Calu3 (cell line): ENCODE data around the gene USP8. TPM values are rescaled to one million over a fixed set of nuclear protein-coding genes. Genes with fewer than 3 reads are reported as not detected.

Source experiments
- BruUV-seq: library from RNA; stranded (reverse); fragments of 400-500 nt; replicated peaks from 2 replicates; lab custom pipeline; 2021; lab: Mats Ljungman, UMichigan
- CTCF ChIA-PET: fragments of 300-600 bp; sonication (Branson Sonifier 250); formaldehyde crosslinking; loops from one replicate; lab custom pipeline; 2022; ENCODE audit warnings: antibody characterized with exemption; lab: Charles Lee
- DNase-seq: peaks from one replicate; pipeline ENCODE4 v3.0.0; 2022
- H3K27ac Mint-ChIP-seq: one replicate; pipeline ENCODE4 v1.8.0; 2022; ENCODE audit warnings: mixed read lengths; ENCODE audit not compliant: unreplicated experiment
- H3K27me3 Mint-ChIP-seq: one replicate; pipeline ENCODE4 v1.8.0; 2022; ENCODE audit warnings: mixed read lengths; ENCODE audit not compliant: unreplicated experiment
- H3K36me3 Mint-ChIP-seq: one replicate; pipeline ENCODE4 v1.8.0; 2022; ENCODE audit warnings: mild to moderate bottlenecking, moderate library complexity, mixed read lengths; ENCODE audit not compliant: insufficient read depth, unreplicated experiment
- H3K4me1 Mint-ChIP-seq: one replicate; pipeline ENCODE4 v1.8.0; 2022; ENCODE audit warnings: mild to moderate bottlenecking, low read depth, mixed read lengths; ENCODE audit not compliant: unreplicated experiment
- H3K4me3 Mint-ChIP-seq: one replicate; pipeline ENCODE4 v1.8.0; 2022; ENCODE audit warnings: mild to moderate bottlenecking, low read depth, moderate library complexity, mixed read lengths; ENCODE audit not compliant: unreplicated experiment
- H3K9me3 Mint-ChIP-seq: one replicate; pipeline ENCODE4 v1.8.0; 2022; ENCODE audit warnings: low read depth, mixed read lengths; ENCODE audit not compliant: unreplicated experiment
- intact Hi-C: fragments of 100-400 bp; cut with micrococcal nuclease; formaldehyde crosslinking; loops from one replicate; pipeline ENCODE4 v1.10.0; 2022; ENCODE audit not compliant: unreplicated experiment
- total RNA-seq: library from RNA; stranded (reverse); gene quantifications from 2 replicates; pipeline ENCODE4 v1.2.3, GENCODE V29; 2022
- TF ChIP-seq, protein P1 (sequence below): fragments of 200-600 bp; IDR thresholded peaks from one replicate; pipeline ENCODE4 v1.8.0; 2022; ENCODE audit warnings: antibody characterized with exemption; ENCODE audit not compliant: unreplicated experiment

The USP8 gene
- total RNA-seq, 1 experiment from 2014 or later: 72.4 TPM

DNA sequence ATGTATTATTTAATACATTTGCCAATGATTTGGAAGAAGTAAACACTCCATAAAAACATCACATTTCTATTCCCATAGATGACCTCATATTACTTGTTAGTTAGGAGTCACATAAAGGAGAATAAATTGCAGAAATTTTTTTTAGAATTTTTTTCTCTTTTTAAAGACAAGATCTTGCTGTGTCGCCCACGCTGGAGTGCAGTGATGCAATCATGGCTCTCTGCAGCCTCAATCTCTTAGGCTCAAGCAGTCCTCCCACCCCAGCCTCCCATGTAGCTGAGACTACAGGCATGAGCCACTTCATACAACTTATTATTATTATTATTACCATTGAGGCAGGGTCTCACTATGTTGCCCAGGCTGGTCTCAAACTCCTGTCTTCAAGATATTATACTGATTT is 12.3 kb upstream of the USP8 start:
- TF ChIP-seq, protein P1, sequence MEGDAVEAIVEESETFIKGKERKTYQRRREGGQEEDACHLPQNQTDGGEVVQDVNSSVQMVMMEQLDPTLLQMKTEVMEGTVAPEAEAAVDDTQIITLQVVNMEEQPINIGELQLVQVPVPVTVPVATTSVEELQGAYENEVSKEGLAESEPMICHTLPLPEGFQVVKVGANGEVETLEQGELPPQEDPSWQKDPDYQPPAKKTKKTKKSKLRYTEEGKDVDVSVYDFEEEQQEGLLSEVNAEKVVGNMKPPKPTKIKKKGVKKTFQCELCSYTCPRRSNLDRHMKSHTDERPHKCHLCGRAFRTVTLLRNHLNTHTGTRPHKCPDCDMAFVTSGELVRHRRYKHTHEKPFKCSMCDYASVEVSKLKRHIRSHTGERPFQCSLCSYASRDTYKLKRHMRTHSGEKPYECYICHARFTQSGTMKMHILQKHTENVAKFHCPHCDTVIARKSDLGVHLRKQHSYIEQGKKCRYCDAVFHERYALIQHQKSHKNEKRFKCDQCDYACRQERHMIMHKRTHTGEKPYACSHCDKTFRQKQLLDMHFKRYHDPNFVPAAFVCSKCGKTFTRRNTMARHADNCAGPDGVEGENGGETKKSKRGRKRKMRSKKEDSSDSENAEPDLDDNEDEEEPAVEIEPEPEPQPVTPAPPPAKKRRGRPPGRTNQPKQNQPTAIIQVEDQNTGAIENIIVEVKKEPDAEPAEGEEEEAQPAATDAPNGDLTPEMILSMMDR: no peak
- peaks cover 13% of the 10 kb centered on the region for H3K27me3 Mint-ChIP-seq
- no TSS peak for BruUV-seq

DNA sequence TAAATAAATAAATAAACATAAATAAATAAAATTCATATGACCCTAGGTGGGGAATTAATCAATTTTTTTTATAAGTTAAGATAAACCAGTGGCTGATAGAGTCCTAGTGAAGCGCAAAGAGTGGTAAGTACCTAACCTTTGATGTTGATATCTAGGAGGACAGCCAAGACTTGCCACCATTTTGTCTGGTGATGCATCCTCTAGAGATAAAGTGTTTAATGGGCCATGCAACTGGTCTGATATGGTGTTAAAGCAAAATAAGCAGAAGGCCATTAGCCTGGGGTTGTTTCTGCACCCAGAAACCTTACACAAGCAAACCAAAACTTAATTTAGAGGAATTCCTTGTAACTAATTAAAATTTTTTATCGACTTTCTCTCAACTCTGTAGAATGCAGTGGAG is 9.6 kb upstream of the USP8 start:
- H3K27me3 Mint-ChIP-seq: peaks cover 5% of the 10 kb centered on the region
- no peak overlapping the region for H3K27ac Mint-ChIP-seq
- H3K4me1 Mint-ChIP-seq: no peaks in the 10 kb centered on the region
- no peaks in the 10 kb centered on the region for H3K36me3 Mint-ChIP-seq
- TF ChIP-seq, protein P1: no peak
- no peak overlapping the region for H3K4me3 Mint-ChIP-seq
- intact Hi-C loops: no loop called here
- no peaks in the 10 kb centered on the region for H3K9me3 Mint-ChIP-seq
- DNase-seq: no peak
- BruUV-seq: no TSS peak
- CTCF ChIA-PET: no interaction called here

More for the DNA sequence above, 12.3 kb upstream of the USP8 start:
- Mint-ChIP-seq H3K27ac (no peak overlapping the region), H3K4me3 (no peak overlapping the region), H3K4me1 (no peaks in the 10 kb centered on the region), H3K9me3 (no peaks in the 10 kb centered on the region), H3K36me3 (no peaks in the 10 kb centered on the region)
- DNase-seq: no peak
- intact Hi-C loops: no loop called here
- CTCF ChIA-PET: interaction anchor here (0.7 kb wide), 1 partner anchor 971 kb away, joined by 4 read pairs; no protein-coding TSS in a partner anchor

DNA sequence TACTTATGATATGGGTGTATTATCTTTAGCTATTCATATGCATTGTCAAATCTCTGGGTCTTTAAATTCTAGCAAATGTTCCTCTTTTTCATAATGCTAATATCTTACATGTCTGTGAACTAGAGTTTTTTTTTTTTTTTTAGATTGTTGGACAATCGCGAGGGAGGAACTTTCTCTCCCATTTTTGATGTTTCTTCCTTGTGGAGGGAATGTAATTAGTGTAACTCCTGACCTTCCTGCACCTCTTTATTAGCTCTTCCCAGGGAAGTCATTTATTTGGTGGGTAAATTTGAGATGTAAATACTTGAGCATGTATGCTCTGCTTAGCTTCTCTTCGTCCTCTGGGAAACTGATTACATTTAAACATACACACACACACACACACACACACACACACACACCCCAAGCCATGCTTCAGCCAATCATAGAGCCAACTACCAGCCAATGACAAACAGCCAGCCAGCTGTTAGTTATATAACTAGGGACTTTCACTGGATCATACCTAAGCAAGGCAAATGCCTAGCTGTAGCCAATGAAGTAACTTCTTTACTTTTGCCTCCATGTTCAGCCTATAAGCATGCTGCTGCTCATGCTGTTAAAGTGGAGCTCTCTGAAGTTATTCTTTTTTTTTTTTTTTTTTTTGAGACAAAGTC is 8.3 kb upstream of the USP8 start:
- intact Hi-C loops: no loop called here
- TF ChIP-seq, protein P1: no peak
- no TSS peak for BruUV-seq
- no peak overlapping the region for H3K4me3 Mint-ChIP-seq
- no peaks in the 10 kb centered on the region for H3K4me1 Mint-ChIP-seq
- no peak for DNase-seq
- CTCF ChIA-PET: interaction anchor here (0.6 to 1.2 kb wide), 3 partner anchors 9 to 361 kb away, joined by 3 to 5 read pairs (median 4); partner anchors contain the start of gene USP8
- H3K36me3 Mint-ChIP-seq: no peaks in the 10 kb centered on the region
- H3K27ac Mint-ChIP-seq: no peak overlapping the region
- H3K9me3 Mint-ChIP-seq: no peaks in the 10 kb centered on the region
- no peaks in the 10 kb centered on the region for H3K27me3 Mint-ChIP-seq

DNA sequence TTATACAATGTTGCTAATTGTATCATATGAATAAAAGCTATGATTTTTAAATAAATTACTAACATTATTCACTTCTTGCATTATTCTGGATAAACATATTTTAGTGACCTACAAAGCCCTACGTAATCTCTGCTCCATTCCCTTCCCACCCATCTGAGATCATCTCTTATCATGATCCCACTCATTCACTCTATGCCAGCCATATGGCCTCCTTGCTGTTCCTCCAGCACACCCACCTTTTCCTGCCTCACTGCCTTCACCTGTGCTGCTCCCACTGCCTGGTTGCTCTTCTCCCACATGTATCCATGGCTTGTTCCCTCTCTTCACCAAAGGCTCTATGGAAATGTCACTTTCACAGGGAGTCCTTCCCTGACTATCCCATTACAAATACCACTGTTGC is 7.3 kb upstream of the USP8 start:
- TF ChIP-seq, protein P1: no peak
- H3K27ac Mint-ChIP-seq: no peak overlapping the region
- BruUV-seq: no TSS peak
- intact Hi-C loops: no loop called here
- H3K4me3 Mint-ChIP-seq: no peak overlapping the region
- H3K9me3 Mint-ChIP-seq: no peaks in the 10 kb centered on the region
- CTCF ChIA-PET: no interaction called here
- no peaks in the 10 kb centered on the region for H3K4me1 Mint-ChIP-seq
- H3K36me3 Mint-ChIP-seq: no peaks in the 10 kb centered on the region
- no peaks in the 10 kb centered on the region for H3K27me3 Mint-ChIP-seq
- no peak for DNase-seq
